ENCODE results near the gene SFXN5.

DNA sequence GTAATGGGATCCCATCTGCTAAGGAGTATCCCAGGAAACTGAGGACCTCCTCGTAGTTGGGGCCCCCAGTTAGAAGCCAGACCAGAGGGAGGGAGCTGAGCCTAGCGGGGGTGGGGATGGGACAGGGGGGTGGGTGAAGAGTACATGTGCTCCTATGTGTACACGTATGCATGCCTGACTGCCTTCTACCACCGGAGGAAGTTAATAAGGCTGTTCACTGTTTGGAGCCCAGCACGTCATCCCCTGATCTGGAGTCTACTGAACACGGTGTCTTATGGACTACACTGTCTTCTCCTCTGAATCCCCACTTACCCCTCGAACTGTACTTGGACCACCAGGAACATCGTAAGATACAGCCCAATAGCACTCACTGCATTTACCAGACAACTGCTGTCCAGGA is 68.5 kb downstream of the SFXN5 start:
- no peak for TF ChIP-seq CTCF (IDR thresholded peaks at IDR 0.05; ENCODE audit: insufficient read depth, low read length, poor library complexity, severe bottlenecking)
- no peak for TF ChIP-seq EZH2phosphoT487 (conservative IDR thresholded peaks at IDR 0.05; ENCODE audit: low read length)
